HL-60/S4 treated with retinoic acid at 250 ng/mL for 4 days and 3 days (cell line): ENCODE data around the gene DDX23.
"Not testable (repeated sequence)": the region's sequence is repeated elsewhere in the genome, so short reads cannot be mapped to it uniquely, and the experiment has no call there.

Source experiments
- in situ Hi-C: fragments of 300-500 bp; cut with MboI; formaldehyde crosslinking; loops from 2 replicates; pipeline ENCODE4 v1.7.0; 2022; ENCODE audit warnings: low sequenced_read_pairs

The DDX23 gene

DNA sequence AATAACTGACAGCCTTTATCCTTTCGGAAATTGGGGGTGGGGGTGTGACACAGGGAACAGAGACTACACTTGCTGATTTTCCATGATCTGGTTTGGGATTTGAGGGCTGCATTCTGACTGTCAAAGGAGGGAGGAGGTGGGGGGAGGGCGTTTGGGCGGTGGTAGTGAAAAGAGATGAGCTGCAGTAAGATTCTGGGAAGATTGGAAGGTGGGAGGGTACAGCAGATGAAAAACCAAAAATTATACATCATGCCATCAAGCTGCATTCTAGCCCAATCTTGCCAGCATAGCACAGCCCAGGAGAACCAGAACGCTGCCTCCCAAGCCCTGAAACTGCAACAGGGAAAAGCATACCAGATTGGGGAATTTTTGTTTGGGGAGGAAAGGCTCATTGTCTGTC is 11.3 kb upstream of the DDX23 start:
- in situ Hi-C loops: no loop called here

DNA sequence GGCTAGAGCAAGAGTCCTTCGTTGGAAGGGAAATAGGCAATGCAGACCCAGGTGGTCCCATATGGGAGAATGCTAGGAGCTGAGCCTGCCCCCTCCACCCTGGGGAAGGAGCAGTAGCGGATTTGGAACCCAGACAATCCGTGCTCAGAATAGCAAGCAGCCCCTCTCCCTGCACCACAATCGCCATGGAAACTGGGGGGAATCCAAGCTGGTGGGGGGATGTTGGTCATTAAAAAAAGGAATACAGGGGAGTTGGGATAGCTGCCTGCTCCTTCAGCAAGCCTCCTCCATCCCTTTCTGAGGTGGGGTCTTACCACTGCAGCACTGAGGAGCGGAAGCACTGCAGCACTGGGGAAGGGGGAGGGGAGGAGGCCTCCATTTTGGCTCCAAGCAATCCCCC is 10.8 kb upstream of the DDX23 start:
- in situ Hi-C loops: no loop called here

DNA sequence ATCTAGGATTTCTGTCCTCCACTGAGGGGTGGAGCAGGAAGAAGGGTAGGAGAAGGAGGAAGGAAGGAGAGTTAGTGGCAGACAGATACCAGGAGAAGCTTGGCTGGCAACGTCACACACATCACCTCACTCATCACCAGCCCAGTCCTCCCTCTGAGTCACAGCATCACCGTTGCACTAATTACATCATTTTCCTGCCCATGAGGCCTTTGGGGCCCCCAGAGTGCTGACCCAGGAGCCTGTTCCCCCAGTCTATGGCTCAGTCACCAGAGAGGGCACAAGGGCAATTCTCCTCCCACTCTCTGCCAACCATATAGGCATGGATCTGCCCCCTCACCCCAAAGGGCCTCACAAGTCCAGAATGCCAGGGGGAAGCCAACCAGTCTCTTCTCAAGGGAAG is 9.1 kb upstream of the DDX23 start:
- in situ Hi-C loops: no loop called here

DNA sequence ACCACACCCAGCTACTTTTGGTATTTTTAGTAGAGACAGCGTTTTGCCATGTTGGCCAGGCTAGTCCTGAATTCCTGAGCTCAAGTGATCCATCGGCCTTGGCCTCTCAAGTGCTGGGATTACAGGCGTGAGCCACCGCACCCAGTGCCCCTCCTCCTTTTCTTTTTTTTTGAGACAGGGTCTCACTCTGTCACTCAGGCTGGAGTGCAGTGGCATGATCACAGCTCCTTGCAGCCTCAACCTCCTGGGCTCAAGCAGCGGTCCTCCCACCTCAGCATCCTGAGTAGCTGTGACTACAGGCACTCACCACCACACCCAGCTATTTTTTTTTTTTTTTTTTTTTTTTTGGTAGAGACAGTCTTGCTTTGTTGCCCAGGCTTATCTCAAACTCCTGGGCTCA is 8.3 kb upstream of the DDX23 start:
- in situ Hi-C loops: not testable (repeated sequence)

DNA sequence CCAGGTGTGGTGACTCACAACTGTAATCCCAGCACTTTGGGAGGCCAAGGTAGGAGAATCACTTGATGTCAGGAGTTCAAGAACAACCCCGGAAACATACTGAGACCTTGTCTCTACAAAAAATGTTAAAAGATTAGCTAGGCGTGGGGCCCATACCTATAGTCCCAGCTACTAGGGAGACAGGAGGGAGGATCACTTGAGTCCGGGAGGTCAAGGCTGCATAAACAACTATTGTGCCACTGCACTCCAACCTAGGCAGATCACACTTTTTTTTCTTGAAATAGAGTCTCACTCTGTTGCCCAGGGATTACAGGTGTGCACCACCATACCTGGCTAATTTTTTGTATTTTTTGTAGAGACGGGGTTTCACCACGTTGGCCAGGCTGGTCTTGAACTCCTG is 7.6 kb upstream of the DDX23 start:
- in situ Hi-C loops: no loop called here

DNA sequence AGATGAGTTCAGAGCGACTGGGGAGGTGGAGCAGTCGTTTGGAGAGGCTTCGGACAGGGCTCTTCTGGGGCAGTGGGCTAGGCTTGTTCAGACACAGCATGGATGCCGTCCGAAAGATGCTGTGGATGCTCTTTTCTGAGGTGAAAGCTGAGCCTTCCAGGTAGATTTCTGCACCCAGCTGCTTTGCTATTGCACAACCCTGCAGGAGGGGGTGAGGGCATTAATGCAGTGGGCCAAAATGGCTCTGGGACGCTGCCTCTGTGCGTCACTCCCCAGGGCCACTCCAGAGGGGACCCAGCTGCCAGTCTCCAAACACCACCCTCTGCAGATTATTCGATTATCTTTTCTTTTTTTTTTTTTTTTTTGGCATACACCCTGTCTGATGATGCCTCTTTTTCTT is 6.1 kb upstream of the DDX23 start:
- in situ Hi-C loops: no loop called here

DNA sequence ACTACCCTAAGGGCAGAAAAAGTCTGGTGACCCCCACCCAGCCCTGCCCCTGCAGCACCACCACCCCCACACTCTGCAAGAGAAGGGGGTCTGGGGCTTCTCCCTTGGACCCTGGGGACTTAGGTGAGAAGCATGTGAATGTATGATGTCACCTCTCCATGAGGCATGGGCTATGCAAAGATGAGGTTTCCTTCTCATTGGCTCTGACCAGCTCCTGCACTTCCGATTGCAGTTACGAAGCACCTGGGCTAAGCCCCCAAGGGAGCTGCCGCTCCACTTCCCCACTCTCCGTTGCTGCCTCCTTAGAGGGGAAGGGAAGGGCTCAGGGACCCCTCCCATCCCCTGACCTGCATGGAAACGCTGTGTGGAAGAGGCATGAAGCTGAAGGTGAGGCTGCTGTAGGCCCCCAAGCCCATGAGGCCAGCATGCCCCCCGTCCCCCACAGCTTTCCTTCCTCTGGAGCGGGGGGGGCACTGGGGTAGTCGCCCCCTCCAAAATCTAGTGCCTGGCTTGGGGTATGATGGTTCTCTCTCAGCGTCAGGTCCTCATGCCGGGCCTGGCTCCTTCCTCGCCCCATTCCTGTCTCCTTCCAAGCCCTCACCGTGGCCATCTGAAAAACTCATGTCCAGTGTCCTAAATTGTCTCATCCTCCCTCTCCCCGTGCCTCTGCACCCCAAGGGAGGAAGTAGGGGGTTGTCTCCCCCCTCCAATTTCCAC is 5.5 kb upstream of the DDX23 start:
- in situ Hi-C loops: no loop called here

DNA sequence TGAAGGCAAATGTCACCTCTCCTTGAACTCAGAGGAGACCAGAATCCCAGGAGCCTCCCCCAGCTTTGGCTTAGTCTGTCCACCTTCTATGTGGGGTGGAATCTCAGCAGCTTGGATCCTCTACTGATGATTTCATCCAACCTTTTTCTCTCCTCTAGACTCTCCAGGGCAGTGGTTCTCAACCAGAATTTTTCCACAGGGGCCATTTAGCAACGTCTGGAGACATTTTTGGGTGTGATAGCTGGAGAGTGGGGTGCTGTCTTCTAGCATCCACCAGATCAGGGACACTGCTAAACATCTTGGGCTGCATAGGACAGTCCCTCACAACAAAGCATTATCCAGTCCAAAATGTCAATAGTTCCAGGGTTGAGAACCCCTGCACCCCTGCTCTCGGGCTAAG is 4.4 kb upstream of the DDX23 start:
- in situ Hi-C loops: no loop called here

DNA sequence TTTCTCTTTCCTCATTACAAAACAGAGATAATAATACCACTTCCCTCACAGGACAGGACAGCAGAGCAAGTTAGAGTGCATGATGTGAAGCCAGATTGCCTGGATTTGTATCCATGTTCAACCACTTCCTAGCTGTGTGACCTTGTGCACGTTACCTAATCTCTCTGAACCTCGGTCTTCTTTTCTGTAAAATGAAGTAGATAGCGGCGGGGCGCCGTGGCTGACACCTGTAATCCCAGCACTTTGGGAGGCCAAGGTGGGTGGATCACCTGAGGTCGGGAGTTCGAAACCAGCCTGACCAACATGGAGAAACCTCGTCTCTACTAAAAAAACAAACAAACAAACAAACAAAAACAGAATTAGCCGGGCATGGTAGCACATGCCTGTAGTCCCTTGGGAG is 3.0 kb upstream of the DDX23 start:
- in situ Hi-C loops: not testable (repeated sequence)

DNA sequence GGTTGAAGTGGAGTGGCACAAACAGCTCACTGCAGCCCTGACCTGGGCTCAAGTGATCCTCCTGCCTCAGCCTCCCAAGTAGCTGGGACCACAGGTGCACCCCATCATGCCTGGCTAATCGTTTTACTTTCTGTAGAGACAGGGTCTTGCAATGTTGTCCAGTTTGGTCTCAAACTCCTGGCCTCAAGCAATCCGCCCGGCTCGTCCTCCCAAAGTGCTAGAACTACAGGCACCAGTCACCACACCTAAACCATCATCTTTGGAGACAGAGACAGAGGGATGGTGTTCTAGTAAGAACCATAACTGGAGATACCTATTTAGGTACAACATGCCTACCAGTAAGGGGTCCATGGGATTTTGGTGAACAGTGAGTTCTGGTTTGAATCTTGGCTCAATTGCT is 2.5 kb upstream of the DDX23 start:
- in situ Hi-C loops: no loop called here

DNA sequence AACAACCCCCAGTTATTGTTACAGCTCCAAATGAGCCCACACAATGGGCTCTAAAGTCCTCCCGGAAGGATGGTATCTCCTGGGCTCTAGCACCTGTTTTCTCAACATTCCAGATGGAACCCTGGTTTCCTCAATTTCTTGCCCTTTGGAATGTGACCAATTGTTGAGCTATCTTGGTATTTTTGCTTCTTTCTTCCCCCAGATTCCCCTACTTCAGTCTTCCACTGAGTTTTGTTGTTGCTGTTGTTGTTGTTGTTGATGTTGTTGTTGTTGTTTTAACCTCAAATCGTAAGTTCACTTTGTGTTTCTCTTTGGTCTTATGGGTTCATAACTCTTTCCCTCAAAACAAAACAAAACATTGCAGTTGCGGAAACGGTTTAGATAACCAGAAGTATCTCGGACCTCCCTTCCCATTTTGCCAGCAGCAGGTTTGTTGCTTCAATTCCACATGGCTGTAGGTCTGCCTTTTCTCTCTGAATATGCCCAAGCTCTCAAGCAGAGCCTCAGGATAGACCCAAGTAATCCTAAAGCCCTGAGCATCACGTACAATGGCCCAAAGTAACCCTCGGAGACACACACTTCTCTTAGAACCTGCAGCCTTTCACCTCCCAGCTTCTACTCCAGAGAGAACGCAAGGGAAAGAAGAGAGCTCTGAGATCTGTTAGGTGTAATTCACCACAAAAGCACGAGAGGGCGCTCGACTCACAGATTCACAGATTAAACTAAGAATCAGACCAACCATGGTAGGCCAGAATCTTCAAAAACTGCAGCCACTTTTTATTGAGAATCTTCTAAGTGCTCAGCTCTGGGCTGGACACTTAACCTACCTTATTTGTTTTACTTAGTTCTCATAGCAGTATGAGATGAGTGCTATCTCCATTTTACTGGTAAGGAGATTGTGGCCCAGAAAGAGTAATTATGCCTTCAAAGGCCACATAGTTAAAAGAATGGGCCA is 1.0 kb upstream of the DDX23 start:
- in situ Hi-C loops: no loop called here

DNA sequence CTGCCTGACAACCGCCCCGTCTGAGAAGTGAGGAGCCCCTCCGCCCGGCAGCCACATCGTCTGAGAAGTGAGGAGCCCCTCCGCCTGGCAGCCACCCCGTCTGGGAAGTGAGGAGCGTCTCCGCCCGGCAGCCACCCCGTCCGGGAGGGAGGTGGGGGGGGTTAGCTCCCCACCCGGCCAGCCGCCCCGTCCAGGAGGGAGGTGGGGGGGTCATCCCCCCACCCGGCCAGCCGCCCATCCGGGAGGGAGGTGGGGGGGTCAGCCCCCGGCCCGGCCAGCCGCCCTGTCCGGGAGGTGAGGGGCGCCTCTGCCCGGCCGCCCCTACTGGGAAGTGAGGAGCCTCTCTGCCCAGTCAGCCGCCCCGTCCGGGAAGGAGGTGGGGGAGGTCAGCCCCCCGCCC is 9.9 kb downstream of the DDX23 start:
- in situ Hi-C loops: not testable (repeated sequence)

DNA sequence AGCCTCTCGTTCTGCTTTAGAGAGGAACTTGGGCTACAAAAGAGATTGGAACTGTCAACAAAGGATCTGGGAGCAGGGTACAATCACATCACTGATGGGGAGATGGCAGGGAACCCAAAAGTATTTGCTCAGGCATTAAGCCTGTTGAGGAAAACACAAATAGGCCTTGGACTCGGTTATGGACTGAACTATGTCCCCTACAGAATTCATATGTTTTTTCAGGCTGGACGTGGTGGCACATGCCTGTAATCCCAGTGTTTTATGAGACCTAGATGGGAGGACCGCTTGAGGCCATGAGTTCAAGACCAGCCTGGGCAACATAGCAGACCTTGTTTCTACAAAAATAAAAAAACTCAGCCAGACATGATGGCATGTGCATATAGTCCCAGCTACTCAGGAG is 13.9 kb downstream of the DDX23 start:
- in situ Hi-C loops: no loop called here

DNA sequence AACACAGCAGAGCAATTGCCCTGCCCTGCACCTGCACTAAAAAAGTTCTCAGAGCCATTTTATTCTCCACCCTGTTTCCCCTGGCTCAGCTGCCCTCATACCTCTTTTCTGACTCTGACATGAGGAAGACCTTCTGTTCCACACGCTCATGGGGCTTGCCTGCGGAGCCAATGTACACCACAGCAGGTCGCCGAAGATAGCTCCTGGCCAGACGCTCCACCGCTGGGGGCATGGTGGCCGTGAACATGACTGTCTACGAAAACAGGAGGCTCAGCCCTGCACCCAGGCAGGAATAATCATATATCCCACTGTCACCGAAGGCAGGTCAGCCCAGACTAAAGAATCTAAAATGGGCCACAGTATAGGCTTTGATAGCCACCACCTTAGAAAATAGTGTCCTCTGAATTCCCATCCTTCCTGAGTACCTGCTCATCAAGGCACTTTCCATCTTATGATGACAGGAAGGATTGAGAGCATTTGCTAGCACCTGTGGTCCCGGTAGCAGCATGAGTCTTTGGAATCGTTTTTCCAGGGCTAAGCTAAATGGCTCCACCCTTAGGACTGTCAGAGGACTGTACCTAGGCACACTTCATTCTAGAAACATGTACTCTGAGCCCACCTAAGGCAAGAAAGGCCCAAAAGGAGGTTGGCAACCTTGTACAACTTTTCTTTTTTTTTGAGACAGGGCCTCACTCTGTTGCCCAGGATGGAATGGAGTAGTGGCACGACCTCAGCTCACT is 19.5 kb downstream of the DDX23 start:
- in situ Hi-C loops: no loop called here

DNA sequence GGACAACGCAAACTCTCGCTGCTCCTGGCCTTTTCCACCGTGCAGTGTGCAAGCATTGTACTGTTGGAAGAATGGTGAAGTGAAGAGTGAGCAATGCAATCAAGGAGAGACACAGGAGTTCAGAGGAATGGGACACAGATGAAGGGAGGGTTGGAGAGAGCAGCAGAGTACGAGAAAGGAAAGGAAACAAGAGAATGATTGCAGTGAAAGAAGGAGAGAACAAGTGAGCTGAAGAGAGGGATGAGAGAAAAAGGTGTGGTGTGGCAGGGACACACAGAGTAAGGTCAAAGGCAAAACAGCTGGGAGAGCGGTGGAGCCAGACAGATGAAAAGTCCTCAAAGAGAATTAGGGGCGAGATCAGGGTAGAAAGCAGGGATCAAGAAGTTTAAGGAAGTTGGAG is 20.7 kb downstream of the DDX23 start:
- in situ Hi-C loops: no loop called here

DNA sequence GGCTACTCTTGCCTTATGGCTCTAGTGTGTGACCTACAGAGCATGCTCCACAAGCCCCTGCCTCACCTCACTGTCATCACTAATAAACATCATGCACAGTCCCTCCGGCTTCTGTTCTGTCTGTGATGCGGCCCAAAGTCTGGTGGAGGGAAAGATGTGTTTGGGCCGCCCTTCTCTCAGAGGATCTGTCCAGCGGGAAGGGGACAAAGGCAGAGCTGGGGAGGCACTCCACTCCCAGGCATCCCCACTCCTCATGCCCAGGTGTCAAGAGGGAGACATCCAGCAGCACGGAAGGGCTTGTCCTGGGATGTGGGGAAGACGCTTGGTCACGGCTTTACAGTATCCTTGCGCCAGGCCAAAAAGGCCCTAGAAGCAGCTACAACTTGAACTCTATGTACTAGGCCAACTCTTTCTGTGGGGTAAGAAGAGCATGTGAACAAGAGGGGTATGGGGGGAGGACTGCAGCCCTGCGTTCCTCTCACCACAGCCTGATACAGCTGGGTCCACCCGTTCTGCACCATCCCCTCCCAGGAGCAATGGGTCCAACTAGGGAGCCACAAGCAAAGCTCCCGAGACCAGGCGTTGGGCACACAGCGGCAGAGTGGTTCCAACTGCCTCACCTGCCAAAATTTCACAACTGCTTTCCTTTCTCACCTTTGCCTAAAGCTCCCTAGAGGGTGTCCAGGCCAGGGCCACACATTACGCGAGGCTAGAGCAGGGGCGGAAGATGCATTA is 23.0 kb downstream of the DDX23 start:
- in situ Hi-C loops: no loop called here

DNA sequence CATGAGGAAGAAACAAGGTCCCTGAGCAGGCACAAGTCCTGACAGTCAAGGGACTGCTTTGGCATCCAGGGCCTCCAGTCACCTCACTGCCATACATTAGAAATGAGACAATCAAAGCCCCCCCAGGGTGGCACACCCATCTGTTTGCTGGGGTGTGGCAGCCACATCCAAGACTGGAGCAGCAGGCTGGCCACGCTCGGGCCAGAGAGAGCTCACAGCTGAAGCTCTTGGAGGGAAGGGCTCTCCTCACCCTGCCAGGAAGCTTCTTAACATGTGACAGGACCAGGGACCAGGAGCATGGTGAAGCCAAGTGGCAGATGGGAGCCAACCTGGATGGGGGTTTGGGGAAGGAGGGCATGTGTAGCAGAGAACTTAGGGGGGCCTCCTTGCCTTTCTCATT is 23.7 kb downstream of the DDX23 start:
- in situ Hi-C loops: no loop called here

DNA sequence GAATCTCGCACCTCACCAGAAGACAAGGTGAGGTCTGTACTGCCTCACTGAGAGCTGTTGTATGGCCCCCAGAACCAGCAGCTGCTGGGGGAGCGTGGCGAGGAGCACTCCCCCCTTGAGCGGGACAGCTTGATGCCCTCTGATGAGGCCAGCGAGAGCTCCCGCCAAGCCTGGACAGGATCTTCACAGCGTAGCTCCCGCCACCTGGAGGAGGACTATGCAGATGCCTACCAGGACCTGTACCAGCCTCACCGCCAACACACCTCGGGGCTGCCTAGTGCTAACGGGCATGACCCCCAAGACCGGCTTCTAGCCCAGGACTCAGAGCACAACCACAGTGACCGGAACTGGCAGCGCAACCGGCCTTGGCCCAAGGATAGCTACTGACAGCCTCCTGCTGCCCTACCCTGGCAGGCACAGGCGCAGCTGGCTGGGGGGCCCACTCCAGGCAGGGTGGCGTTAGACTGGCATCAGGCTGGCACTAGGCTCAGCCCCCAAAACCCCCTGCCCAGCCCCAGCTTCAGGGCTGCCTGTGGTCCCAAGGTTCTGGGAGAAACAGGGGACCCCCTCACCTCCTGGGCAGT is 24.4 kb downstream of the DDX23 start:
- in situ Hi-C loops: no loop called here

DNA sequence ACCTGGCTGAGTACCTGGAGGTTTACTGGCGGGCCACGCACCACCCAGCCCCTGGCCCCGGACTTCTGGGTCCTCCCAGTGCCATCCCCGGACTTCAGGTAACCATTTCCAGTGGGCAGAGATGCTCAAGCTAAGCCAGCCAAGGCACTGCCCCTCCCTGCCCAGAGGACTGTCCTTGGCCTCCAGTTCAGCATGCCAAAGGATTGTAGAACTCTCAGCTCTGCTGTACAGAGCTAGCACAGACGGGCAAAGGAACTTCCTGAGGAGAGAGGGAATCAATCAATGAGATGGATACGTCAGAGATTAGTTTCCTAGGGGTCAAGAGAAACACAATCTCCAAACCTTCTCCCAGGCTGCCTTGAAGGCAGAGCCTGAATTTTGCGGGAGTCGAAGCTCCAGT is 24.9 kb downstream of the DDX23 start:
- in situ Hi-C loops: no loop called here

DNA sequence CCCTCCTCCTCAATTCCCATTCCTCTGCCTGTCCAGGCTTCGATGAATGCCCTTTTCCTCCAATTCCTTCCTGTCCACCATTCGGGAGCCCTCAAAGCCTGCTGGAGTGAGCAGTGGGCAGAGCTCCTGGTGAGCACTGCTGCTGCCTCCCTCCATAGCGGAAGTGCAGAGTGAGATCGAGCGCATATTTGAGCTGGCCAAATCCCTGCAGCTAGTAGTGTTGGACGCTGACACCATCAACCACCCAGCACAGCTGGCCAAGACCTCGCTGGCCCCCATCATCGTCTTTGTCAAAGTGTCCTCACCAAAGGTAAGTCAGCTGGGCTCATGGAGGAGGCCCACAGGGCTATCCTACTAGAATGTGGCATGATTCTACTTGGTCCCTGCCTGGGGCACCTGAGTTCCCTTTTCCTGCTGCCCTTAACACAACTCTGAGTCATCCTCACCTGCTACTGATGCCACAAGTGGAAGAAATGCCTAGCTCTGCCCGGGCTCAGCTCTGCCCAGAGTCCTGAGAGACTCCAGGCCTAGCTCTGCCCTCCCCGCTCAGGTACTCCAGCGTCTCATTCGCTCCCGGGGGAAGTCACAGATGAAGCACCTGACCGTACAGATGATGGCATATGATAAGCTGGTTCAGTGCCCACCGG is 25.6 kb downstream of the DDX23 start:
- in situ Hi-C loops: no loop called here
